KG1 (cell line): ENCODE measurements around the gene FADS3.
"Not testable (repeated sequence)": the region's sequence is repeated elsewhere in the genome, so short reads cannot be mapped to it uniquely, and the experiment has no call there.

ENCODE experiments used
- DNase-seq: peaks from one replicate; lab custom pipeline; 2025; lab: John Stamatoyannopoulos, UW

Gene FADS3

GRCh38 chr11:61898247-61898582, 6.9 kb upstream of the FADS3 start:
- DNase-seq, result no peak

GRCh38 chr11:61897387-61898246, 6.3 kb upstream of the FADS3 start:
- DNase-seq, result peak; percentile 58

- no peak for DNase-seq
Observed at GRCh38 chr11:61896665-61897386, 5.5 kb upstream of the FADS3 start.

GRCh38 chr11:61895718-61896059, 4.3 kb upstream of the FADS3 start:
- DNase-seq, result no peak

GRCh38 chr11:61895046-61895717, 3.8 kb upstream of the FADS3 start:
- DNase-seq, result no peak

GRCh38 chr11:61893981-61894380, 2.6 kb upstream of the FADS3 start:
- no peak for DNase-seq

- no peak for DNase-seq
Observed at GRCh38 chr11:61892085-61892370, 683 bp upstream of the FADS3 start.

GRCh38 chr11:61890529-61891330, 615 bp downstream of the FADS3 start:
- DNase-seq, result no peak

- no peak for DNase-seq
Observed at GRCh38 chr11:61889831-61890230, 1.5 kb downstream of the FADS3 start.

- DNase-seq, result no peak
Observed at GRCh38 chr11:61888590-61888989, 2.8 kb downstream of the FADS3 start.

GRCh38 chr11:61887839-61888494, 3.4 kb downstream of the FADS3 start:
- DNase-seq, result no peak

GRCh38 chr11:61886643-61887042, 4.7 kb downstream of the FADS3 start:
- DNase-seq, result no peak

- DNase-seq, result no peak
Observed at GRCh38 chr11:61885784-61886580, 5.4 kb downstream of the FADS3 start.

- no peak for DNase-seq
Observed at GRCh38 chr11:61885166-61885778, 6.1 kb downstream of the FADS3 start.

GRCh38 chr11:61883947-61884346, 7.4 kb downstream of the FADS3 start:
- no peak for DNase-seq

- DNase-seq, result no peak
Observed at GRCh38 chr11:61883327-61883726, 8.0 kb downstream of the FADS3 start.

GRCh38 chr11:61882879-61883278, 8.5 kb downstream of the FADS3 start:
- DNase-seq, result no peak

- DNase-seq, result not testable (repeated sequence)
Observed at GRCh38 chr11:61882267-61882666, 9.1 kb downstream of the FADS3 start.

- DNase-seq, result no peak
Observed at GRCh38 chr11:61881397-61881796, 9.9 kb downstream of the FADS3 start.

- no peak for DNase-seq
Observed at GRCh38 chr11:61880454-61880853, 10.9 kb downstream of the FADS3 start.

- no peak for DNase-seq
Observed at GRCh38 chr11:61880031-61880430, 11.3 kb downstream of the FADS3 start.
